WTC11 (cell line): ENCODE data around the gene ABHD1. TPM values are rescaled to one million over a fixed set of nuclear protein-coding genes. Genes with fewer than 3 reads are reported as not detected.
A peak's percentile ranks its signal among the peaks of the same experiment; 100 is the strongest.
"Not testable (repeated sequence)": the region's sequence is repeated elsewhere in the genome, so short reads cannot be mapped to it uniquely, and the experiment has no call there.

ENCODE experiments used
- ATAC-seq: fragments of 200-7000 bp; cut with Tn5 transposase; 2 replicates; pipeline ENCODE4 v1.10.0; 2021; ENCODE audit warnings: mild to moderate bottlenecking, moderate library complexity
- CTCF ChIA-PET: fragments of 300-600 bp; sonication (Branson Sonifier 250); formaldehyde crosslinking; loops from one replicate; lab custom pipeline; 2021; ENCODE audit warnings: antibody characterized with exemption; lab: Charles Lee
- POLR2A ChIA-PET: fragments of 350-600 bp; sonication (Branson Sonifier 250); formaldehyde crosslinking; loops from one replicate; lab custom pipeline; 2021; ENCODE audit warnings: antibody characterized with exemption; lab: Charles Lee
- DNase-seq: peaks from one replicate; pipeline ENCODE4 v3.0.0; 2021; ENCODE audit warnings: low spot score
- H3K27ac Mint-ChIP-seq: 2 replicates; pipeline ENCODE4 v1.8.0; 2021; ENCODE audit warnings: mixed read lengths
- H3K27me3 Mint-ChIP-seq: 2 replicates; pipeline ENCODE4 v1.8.0; 2021; ENCODE audit warnings: low read depth, mild to moderate bottlenecking, moderate library complexity, mixed read lengths
- H3K36me3 Mint-ChIP-seq: 2 replicates; pipeline ENCODE4 v1.8.0; 2021; ENCODE audit warnings: mixed read lengths
- H3K4me1 Mint-ChIP-seq: 2 replicates; pipeline ENCODE4 v1.8.0; 2022; ENCODE audit warnings: mixed read lengths
- H3K4me3 Mint-ChIP-seq: 2 replicates; pipeline ENCODE4 v1.8.0; 2021; ENCODE audit warnings: mild to moderate bottlenecking, moderate library complexity, mixed read lengths
- H3K9me3 Mint-ChIP-seq: 2 replicates; pipeline ENCODE4 v1.8.0; 2021; ENCODE audit warnings: mixed read lengths
- ESRRA ChIP-seq: sonication (generic); formaldehyde crosslinking; IDR thresholded peaks from 2 replicates; pipeline ENCODE4 v1.8.1; 2022; ENCODE audit warnings: mild to moderate bottlenecking, missing genetic modification reagents, borderline replicate concordance
- NFYB ChIP-seq: sonication (generic); formaldehyde crosslinking; conservative IDR thresholded peaks from 2 replicates; pipeline ENCODE4 v1.8.0; 2022; ENCODE audit warnings: low read depth, missing genetic modification reagents
- total RNA-seq: library from RNA; stranded (reverse); gene quantifications from 3 replicates; pipeline ENCODE4 v1.2.3, GENCODE V29; 2021
- TF ChIP-seq, protein P1 (sequence below): sonication (generic); formaldehyde crosslinking; IDR thresholded peaks from 2 replicates; pipeline ENCODE4 v1.8.1; 2023; ENCODE audit warnings: mild to moderate bottlenecking, missing genetic modification reagents
- TF ChIP-seq, protein P2 (sequence below): fragments of 250-450 bp; sonication (Bioruptor Pico); IDR thresholded peaks from 2 replicates; pipeline ENCODE4 v1.9.0; 2021; ENCODE audit warnings: mild to moderate bottlenecking, borderline replicate concordance
- TF ChIP-seq, protein P3 (sequence below): sonication (generic); formaldehyde crosslinking; IDR thresholded peaks from 2 replicates; pipeline ENCODE4 v1.8.0; 2022; ENCODE audit warnings: mild to moderate bottlenecking, missing genetic modification reagents
- TF ChIP-seq, protein P4 (sequence below): sonication (generic); formaldehyde crosslinking; IDR thresholded peaks from 2 replicates; pipeline ENCODE4 v1.8.1; 2023; ENCODE audit warnings: mild to moderate bottlenecking, moderate library complexity, missing genetic modification reagents
- TF ChIP-seq, protein P5 (sequence below): sonication (generic); formaldehyde crosslinking; IDR thresholded peaks from 2 replicates; pipeline ENCODE4 v1.8.0; 2022; ENCODE audit warnings: missing genetic modification reagents

ABHD1 gene
- total RNA-seq, 1 experiment from 2014 or later = 0.31 TPM

DNA sequence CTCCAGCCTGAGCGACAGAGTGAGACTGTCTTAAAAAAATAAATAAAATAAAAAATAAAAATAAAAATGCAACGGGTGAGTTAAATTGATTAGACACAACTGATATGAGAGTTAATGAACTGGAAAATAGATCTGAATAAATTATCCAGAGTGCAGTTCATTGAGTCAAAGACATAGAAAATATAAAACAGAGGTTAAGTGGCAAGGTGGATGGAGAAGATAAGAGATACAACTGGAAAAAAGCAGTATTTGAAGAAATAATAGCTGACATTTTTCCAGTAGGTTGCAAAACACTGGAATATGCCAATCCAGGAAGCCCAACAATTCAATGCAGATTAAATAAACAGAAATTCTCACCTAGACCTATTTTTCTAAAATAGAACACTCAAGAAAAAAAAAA is 15.4 kb upstream of the ABHD1 start (continued):
- TF ChIP-seq, protein P1, sequence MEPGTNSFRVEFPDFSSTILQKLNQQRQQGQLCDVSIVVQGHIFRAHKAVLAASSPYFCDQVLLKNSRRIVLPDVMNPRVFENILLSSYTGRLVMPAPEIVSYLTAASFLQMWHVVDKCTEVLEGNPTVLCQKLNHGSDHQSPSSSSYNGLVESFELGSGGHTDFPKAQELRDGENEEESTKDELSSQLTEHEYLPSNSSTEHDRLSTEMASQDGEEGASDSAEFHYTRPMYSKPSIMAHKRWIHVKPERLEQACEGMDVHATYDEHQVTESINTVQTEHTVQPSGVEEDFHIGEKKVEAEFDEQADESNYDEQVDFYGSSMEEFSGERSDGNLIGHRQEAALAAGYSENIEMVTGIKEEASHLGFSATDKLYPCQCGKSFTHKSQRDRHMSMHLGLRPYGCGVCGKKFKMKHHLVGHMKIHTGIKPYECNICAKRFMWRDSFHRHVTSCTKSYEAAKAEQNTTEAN (CRISPR knock-in tag) = no peak
- no peak for TF ChIP-seq ESRRA (CRISPR knock-in tag)
- TF ChIP-seq, protein P2, sequence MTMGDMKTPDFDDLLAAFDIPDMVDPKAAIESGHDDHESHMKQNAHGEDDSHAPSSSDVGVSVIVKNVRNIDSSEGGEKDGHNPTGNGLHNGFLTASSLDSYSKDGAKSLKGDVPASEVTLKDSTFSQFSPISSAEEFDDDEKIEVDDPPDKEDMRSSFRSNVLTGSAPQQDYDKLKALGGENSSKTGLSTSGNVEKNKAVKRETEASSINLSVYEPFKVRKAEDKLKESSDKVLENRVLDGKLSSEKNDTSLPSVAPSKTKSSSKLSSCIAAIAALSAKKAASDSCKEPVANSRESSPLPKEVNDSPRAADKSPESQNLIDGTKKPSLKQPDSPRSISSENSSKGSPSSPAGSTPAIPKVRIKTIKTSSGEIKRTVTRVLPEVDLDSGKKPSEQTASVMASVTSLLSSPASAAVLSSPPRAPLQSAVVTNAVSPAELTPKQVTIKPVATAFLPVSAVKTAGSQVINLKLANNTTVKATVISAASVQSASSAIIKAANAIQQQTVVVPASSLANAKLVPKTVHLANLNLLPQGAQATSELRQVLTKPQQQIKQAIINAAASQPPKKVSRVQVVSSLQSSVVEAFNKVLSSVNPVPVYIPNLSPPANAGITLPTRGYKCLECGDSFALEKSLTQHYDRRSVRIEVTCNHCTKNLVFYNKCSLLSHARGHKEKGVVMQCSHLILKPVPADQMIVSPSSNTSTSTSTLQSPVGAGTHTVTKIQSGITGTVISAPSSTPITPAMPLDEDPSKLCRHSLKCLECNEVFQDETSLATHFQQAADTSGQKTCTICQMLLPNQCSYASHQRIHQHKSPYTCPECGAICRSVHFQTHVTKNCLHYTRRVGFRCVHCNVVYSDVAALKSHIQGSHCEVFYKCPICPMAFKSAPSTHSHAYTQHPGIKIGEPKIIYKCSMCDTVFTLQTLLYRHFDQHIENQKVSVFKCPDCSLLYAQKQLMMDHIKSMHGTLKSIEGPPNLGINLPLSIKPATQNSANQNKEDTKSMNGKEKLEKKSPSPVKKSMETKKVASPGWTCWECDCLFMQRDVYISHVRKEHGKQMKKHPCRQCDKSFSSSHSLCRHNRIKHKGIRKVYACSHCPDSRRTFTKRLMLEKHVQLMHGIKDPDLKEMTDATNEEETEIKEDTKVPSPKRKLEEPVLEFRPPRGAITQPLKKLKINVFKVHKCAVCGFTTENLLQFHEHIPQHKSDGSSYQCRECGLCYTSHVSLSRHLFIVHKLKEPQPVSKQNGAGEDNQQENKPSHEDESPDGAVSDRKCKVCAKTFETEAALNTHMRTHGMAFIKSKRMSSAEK (CRISPR knock-in tag) = no peak
- TF ChIP-seq, protein P3, sequence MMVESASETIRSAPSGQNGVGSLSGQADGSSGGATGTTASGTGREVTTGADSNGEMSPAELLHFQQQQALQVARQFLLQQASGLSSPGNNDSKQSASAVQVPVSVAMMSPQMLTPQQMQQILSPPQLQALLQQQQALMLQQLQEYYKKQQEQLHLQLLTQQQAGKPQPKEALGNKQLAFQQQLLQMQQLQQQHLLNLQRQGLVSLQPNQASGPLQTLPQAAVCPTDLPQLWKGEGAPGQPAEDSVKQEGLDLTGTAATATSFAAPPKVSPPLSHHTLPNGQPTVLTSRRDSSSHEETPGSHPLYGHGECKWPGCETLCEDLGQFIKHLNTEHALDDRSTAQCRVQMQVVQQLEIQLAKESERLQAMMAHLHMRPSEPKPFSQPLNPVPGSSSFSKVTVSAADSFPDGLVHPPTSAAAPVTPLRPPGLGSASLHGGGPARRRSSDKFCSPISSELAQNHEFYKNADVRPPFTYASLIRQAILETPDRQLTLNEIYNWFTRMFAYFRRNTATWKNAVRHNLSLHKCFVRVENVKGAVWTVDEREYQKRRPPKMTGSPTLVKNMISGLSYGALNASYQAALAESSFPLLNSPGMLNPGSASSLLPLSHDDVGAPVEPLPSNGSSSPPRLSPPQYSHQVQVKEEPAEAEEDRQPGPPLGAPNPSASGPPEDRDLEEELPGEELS (CRISPR knock-in tag) = no peak

DNA sequence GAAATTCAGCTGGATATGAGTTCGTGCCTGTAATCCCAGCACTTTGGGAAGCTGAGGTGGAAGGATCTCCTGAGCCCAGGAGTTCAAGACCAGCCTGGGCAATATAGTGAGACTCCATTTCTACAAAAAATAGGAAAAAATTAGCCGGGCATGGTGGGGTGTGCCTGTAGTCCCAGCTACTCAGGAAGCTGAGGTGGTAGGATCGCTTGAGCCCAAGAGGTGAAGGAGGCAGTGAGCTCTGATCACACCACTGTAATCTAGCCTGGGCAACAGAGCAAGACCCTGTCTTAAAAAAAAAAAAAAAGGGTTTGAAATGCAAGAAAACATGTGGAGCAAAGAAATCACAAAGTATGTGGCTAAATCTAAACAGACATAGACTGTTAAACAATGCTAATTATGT is 14.5 kb upstream of the ABHD1 start:
- Mint-ChIP-seq H3K4me1 (peaks cover 2% of the 10 kb centered on the region; the same call in 1 of the 2 replicates), H3K36me3 (no peaks in the 10 kb centered on the region), H3K9me3 (no peaks in the 10 kb centered on the region), H3K27me3 (0 out of 2 replicates have a peak, but pooled peaks cover 5% of the 10 kb centered on the region), H3K4me3 (no peak overlapping the region), H3K27ac (no peak overlapping the region)
- CTCF ChIA-PET = interaction anchor here (1.1 to 1.9 kb wide), 3 partner anchors 24 to 183 kb away, joined by 3 to 9 read pairs (median 4); no protein-coding TSS in a partner anchor
- ATAC-seq (no peak), DNase-seq (no peak)
- TF ChIP-seq, protein P4, sequence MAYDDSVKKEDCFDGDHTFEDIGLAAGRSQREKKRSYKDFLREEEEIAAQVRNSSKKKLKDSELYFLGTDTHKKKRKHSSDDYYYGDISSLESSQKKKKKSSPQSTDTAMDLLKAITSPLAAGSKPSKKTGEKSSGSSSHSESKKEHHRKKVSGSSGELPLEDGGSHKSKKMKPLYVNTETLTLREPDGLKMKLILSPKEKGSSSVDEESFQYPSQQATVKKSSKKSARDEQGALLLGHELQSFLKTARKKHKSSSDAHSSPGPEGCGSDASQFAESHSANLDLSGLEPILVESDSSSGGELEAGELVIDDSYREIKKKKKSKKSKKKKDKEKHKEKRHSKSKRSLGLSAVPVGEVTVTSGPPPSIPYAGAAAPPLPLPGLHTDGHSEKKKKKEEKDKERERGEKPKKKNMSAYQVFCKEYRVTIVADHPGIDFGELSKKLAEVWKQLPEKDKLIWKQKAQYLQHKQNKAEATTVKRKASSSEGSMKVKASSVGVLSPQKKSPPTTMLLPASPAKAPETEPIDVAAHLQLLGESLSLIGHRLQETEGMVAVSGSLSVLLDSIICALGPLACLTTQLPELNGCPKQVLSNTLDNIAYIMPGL (CRISPR knock-in tag) = no peak
- TF ChIP-seq, protein P5, sequence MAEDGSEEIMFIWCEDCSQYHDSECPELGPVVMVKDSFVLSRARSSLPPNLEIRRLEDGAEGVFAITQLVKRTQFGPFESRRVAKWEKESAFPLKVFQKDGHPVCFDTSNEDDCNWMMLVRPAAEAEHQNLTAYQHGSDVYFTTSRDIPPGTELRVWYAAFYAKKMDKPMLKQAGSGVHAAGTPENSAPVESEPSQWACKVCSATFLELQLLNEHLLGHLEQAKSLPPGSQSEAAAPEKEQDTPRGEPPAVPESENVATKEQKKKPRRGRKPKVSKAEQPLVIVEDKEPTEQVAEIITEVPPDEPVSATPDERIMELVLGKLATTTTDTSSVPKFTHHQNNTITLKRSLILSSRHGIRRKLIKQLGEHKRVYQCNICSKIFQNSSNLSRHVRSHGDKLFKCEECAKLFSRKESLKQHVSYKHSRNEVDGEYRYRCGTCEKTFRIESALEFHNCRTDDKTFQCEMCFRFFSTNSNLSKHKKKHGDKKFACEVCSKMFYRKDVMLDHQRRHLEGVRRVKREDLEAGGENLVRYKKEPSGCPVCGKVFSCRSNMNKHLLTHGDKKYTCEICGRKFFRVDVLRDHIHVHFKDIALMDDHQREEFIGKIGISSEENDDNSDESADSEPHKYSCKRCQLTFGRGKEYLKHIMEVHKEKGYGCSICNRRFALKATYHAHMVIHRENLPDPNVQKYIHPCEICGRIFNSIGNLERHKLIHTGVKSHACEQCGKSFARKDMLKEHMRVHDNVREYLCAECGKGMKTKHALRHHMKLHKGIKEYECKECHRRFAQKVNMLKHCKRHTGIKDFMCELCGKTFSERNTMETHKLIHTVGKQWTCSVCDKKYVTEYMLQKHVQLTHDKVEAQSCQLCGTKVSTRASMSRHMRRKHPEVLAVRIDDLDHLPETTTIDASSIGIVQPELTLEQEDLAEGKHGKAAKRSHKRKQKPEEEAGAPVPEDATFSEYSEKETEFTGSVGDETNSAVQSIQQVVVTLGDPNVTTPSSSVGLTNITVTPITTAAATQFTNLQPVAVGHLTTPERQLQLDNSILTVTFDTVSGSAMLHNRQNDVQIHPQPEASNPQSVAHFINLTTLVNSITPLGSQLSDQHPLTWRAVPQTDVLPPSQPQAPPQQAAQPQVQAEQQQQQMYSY (CRISPR knock-in tag) = no peak
- POLR2A ChIA-PET = no interaction called here

DNA sequence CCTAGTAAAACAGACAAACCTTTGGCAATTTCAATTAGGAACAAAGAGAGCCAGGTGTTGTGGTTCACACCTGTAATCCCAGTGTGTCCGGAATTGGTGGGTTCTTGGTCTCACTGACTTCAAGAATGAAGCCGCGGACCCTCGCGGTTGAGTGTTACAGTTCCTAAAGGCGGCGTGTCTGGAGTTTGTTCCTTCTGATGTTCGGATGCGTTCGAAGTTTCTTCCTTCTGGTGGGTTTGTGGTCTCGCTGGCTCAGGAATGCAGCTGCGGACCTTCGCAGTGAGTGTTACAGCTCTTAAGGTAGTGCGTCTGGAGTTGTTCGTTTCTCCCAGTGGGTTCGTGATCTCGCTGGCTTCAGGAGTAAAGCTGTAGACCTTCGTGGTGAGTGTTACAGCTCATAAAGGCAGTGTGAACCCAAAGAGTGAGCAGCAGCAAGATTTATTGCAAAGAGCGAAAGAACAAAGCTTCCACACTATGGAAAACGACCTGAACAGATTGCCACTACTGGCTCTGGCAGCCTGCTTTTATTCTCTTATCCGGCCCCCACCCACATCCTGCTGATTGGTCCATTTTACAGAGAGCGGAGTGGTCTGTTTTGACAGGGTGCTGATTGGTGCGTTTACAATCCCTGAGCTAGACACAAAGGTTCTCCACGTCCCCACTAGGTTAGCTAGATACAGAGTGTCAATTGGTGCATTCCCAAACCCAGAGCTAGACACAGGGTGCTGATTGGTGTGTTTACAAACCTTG is 12.8 kb upstream of the ABHD1 start:
- H3K27me3 Mint-ChIP-seq, DNase-seq, H3K4me1 Mint-ChIP-seq, POLR2A ChIA-PET, ATAC-seq, H3K36me3 Mint-ChIP-seq, H3K4me3 Mint-ChIP-seq, H3K9me3 Mint-ChIP-seq: not testable (repeated sequence)
- TF ChIP-seq NFYB (CRISPR knock-in tag) = peak; percentile 76
- peak overlapping the region; percentile 41; the same call in 1 of the 2 replicates for H3K27ac Mint-ChIP-seq
- CTCF ChIA-PET = interaction anchor here (0.6 to 1.9 kb wide), 6 partner anchors 23 to 1269 kb away, joined by 3 to 16 read pairs (median 4); partner anchors contain the start of gene KHK

DNA sequence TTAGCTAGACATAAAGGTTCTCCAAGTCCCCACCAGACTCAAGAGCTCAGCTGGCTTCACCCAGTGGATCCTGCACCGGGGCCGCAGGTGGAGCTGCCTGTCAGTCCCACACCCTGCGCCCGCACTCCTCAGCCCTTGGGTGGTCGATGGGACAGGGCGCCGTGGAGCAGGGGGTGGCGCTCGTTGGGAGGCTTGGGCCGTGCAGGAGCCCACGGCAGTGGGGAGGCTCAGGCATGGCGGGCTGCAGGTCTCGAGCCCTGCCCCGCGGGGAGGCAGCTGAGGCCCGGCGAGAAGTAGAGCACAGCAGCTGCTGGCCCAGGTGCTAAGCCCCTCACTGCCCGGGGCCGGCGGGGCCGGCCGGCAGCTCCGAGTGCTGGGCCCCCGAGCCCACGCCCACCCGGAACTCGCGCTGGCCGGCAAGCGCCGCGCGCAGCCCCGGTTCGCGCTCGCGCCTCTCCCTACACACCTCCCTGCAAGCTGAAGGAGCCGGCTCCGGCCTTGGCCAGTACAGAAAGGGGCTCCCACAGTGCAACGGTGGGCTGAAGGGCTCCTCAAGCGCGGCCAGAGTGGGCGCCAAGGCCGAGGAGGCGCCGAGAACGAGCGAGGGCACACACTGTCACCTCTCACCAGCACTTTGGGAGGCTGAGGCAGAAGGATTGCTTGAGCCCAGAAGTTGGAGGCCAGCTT is 12.1 kb upstream of the ABHD1 start:
- POLR2A ChIA-PET, H3K36me3 Mint-ChIP-seq, H3K4me3 Mint-ChIP-seq, H3K4me1 Mint-ChIP-seq, ATAC-seq, H3K27me3 Mint-ChIP-seq, H3K9me3 Mint-ChIP-seq, DNase-seq, H3K27ac Mint-ChIP-seq: not testable (repeated sequence)
- CTCF ChIA-PET = interaction anchor here (1.0 to 1.9 kb wide), 4 partner anchors 22 to 80 kb away, joined by 3 to 16 read pairs (median 4); partner anchors contain the start of gene KHK
